Vagina (tissue), 2 donors: ENCODE measurements around the gene NKAIN2.

Experiments used
- CTCF ChIP-seq, 3 experiments: fragments of 450-650 bp in 2 of 3; fragments of 200-600 bp in 1 of 3; sonication (generic) in 1 of 3; IDR thresholded peaks; one replicate each; pipeline ENCODE4 v1.5.1; 2017 to 2019; ENCODE audit warnings: antibody characterized with exemption in 3 of 3, mild to moderate bottlenecking in 2 of 3, moderate library complexity in 2 of 3
- POLR2A ChIP-seq, 2 donors: fragments of 450-650 bp; IDR thresholded peaks; one replicate each; pipeline ENCODE4 v1.6.1; 2017; ENCODE audit warnings: antibody characterized with exemption in 2 of 2, mild to moderate bottlenecking in 2 of 2, moderate library complexity in 2 of 2

DNA sequence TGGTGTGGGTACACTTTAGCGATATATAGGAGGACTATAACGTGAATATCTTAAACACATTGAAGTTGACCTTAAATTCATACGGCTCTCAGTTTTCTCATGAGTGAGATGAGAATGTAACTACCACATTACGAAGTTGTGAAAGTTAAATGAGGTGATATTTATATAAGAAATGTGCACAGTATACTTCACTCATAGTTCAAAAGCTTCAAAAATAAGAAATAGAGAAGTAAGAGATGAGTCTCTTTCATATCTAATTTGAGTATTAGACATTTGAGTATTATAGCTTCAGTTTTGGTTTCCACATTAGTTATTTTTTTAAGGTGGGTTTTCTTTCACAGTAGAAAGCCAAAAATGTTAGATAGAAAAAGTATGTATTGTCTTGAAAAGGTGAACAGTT, 183.3 kb downstream of the NKAIN2 start:
- TF ChIP-seq POLR2A (IDR thresholded peaks at IDR 0.05) (no peak), CTCF (IDR thresholded peaks at IDR 0.05) (no peak)
